ENCODE measurements around the gene CBFA2T2.
"Not testable (repeated sequence)": the region's sequence is repeated elsewhere in the genome, so short reads cannot be mapped to it uniquely, and the experiment has no call there.

Gene CBFA2T2

GRCh38 chr20:33629979-33630378 is 140.1 kb downstream of the CBFA2T2 start:
- no peak overlapping the region for H2AFZ ChIP-seq
- H3K4me1 ChIP-seq: no peaks in the 10 kb centered on the region
- no peak overlapping the region for H3K4me3 ChIP-seq (ENCODE audit: low read depth, low read length)
- H3K27me3 ChIP-seq (ENCODE audit: control insufficient read depth, insufficient read depth, low read length): no peaks in the 10 kb centered on the region
- no peaks in the 10 kb centered on the region for H3K9me3 ChIP-seq (ENCODE audit: control insufficient read depth, low read length)
- peaks cover 2% of the 10 kb centered on the region for H3K79me2 ChIP-seq
- TF ChIP-seq CTCF (IDR thresholded peaks at IDR 0.05): no peak
- no peaks in the 10 kb centered on the region for H3K36me3 ChIP-seq (ENCODE audit: control insufficient read depth, insufficient read depth, low read length)
- H3K9ac ChIP-seq: no peak overlapping the region
- H3K4me2 ChIP-seq (ENCODE audit: low read length): no peak overlapping the region
- H3K27ac ChIP-seq: no peak overlapping the region

GRCh38 chr20:33630507-33630906 is 140.6 kb downstream of the CBFA2T2 start:
- Histone ChIP-seq H3K9ac (no peak overlapping the region), H3K79me2 (peaks cover 2% of the 10 kb centered on the region), H3K4me3 (ENCODE audit: low read depth, low read length) (no peak overlapping the region), H3K4me1 (no peaks in the 10 kb centered on the region), H3K4me2 (ENCODE audit: low read length) (no peak overlapping the region), H2AFZ (no peak overlapping the region), H3K9me3 (ENCODE audit: control insufficient read depth, low read length) (no peaks in the 10 kb centered on the region), H3K27me3 (ENCODE audit: control insufficient read depth, insufficient read depth, low read length) (no peaks in the 10 kb centered on the region), H3K36me3 (ENCODE audit: control insufficient read depth, insufficient read depth, low read length) (no peaks in the 10 kb centered on the region), H3K27ac (no peak overlapping the region)
- no peak for TF ChIP-seq CTCF (IDR thresholded peaks at IDR 0.05)

GRCh38 chr20:33631910-33632309 is 142.0 kb downstream of the CBFA2T2 start:
- H3K27ac ChIP-seq; H3K4me1 ChIP-seq; H3K27me3 ChIP-seq (ENCODE audit: control insufficient read depth, insufficient read depth, low read length); H3K9ac ChIP-seq; H3K4me2 ChIP-seq (ENCODE audit: low read length); H3K4me3 ChIP-seq (ENCODE audit: low read depth, low read length); H2AFZ ChIP-seq; H3K36me3 ChIP-seq (ENCODE audit: control insufficient read depth, insufficient read depth, low read length); H3K9me3 ChIP-seq (ENCODE audit: control insufficient read depth, low read length); H3K79me2 ChIP-seq: not testable (repeated sequence)

- Histone ChIP-seq H3K27ac (no peak overlapping the region), H3K27me3 (ENCODE audit: control insufficient read depth, insufficient read depth, low read length) (no peaks in the 10 kb centered on the region), H3K4me3 (ENCODE audit: low read depth, low read length) (no peak overlapping the region), H3K9me3 (ENCODE audit: control insufficient read depth, low read length) (no peaks in the 10 kb centered on the region), H3K9ac (no peak overlapping the region), H3K4me1 (peaks cover 3% of the 10 kb centered on the region), H3K4me2 (ENCODE audit: low read length) (no peak overlapping the region), H3K79me2 (no peaks in the 10 kb centered on the region), H2AFZ (no peak overlapping the region), H3K36me3 (ENCODE audit: control insufficient read depth, insufficient read depth, low read length) (no peaks in the 10 kb centered on the region)
- no peak for TF ChIP-seq CTCF (IDR thresholded peaks at IDR 0.05)
Measured at GRCh38 chr20:33635341-33635740, 145.4 kb downstream of the CBFA2T2 start.

GRCh38 chr20:33636776-33637175 is 146.9 kb downstream of the CBFA2T2 start:
- H3K4me1 ChIP-seq: peaks cover 3% of the 10 kb centered on the region
- no peak overlapping the region for H2AFZ ChIP-seq
- no peak overlapping the region for H3K4me2 ChIP-seq (ENCODE audit: low read length)
- no peak overlapping the region for H3K27ac ChIP-seq
- H3K79me2 ChIP-seq: no peaks in the 10 kb centered on the region
- H3K4me3 ChIP-seq (ENCODE audit: low read depth, low read length): no peak overlapping the region
- no peak for TF ChIP-seq CTCF (IDR thresholded peaks at IDR 0.05)
- no peaks in the 10 kb centered on the region for H3K36me3 ChIP-seq (ENCODE audit: control insufficient read depth, insufficient read depth, low read length)
- no peak overlapping the region for H3K9ac ChIP-seq
- no peaks in the 10 kb centered on the region for H3K27me3 ChIP-seq (ENCODE audit: control insufficient read depth, insufficient read depth, low read length)
- H3K9me3 ChIP-seq (ENCODE audit: control insufficient read depth, low read length): no peaks in the 10 kb centered on the region

Measured in parathyroid adenoma (tissue), 2 donors.